ENCODE measurements around the gene PRKCE.

DNA sequence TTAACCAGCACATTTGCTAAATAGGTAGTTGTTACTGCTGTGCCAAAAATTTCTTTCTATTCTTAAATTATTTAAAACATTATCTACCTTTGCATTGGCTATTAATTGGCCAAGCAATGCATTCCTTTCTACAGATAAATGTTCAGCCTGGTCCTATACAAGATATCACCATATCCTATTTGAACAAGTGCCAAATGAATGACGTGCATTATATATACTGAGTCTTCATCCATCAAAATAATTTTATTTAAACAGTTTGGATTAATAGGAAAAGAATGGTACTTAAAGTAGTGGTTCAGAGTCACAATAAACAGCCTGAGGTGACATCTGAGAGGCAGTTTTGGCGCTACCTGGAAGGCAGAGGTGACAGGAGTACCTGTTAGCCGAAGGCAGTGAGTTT, 415.6 kb downstream of the PRKCE start:
- TF ChIP-seq, protein P1, sequence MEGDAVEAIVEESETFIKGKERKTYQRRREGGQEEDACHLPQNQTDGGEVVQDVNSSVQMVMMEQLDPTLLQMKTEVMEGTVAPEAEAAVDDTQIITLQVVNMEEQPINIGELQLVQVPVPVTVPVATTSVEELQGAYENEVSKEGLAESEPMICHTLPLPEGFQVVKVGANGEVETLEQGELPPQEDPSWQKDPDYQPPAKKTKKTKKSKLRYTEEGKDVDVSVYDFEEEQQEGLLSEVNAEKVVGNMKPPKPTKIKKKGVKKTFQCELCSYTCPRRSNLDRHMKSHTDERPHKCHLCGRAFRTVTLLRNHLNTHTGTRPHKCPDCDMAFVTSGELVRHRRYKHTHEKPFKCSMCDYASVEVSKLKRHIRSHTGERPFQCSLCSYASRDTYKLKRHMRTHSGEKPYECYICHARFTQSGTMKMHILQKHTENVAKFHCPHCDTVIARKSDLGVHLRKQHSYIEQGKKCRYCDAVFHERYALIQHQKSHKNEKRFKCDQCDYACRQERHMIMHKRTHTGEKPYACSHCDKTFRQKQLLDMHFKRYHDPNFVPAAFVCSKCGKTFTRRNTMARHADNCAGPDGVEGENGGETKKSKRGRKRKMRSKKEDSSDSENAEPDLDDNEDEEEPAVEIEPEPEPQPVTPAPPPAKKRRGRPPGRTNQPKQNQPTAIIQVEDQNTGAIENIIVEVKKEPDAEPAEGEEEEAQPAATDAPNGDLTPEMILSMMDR (IDR thresholded peaks at IDR 0.05) = no peak
- TF ChIP-seq EZH2 (IDR thresholded peaks at IDR 0.05; ENCODE audit: borderline replicate concordance, insufficient read depth, low read depth, low read length, poor library complexity, severe bottlenecking) = no peak
